ENCODE data around the gene U2AF1L4.
"Not testable (repeated sequence)": the region's sequence is repeated elsewhere in the genome, so short reads cannot be mapped to it uniquely, and the experiment has no call there.

The U2AF1L4 gene

GRCh38 chr19:35780717-35781116 lies 35.5 kb upstream of the U2AF1L4 start:
- DNase-seq (ENCODE audit: low read depth) = no peak

- no peak for DNase-seq (ENCODE audit: low read depth)
These were observed 34.8 kb upstream of the U2AF1L4 start for GRCh38 chr19:35780058-35780457.

- DNase-seq (ENCODE audit: low read depth) = no peak
These were observed 33.8 kb upstream of the U2AF1L4 start for GRCh38 chr19:35779033-35779432.

GRCh38 chr19:35777961-35778360 lies 32.7 kb upstream of the U2AF1L4 start:
- DNase-seq (ENCODE audit: low read depth) = no peak

GRCh38 chr19:35777086-35777841 lies 32.0 kb upstream of the U2AF1L4 start:
- DNase-seq (ENCODE audit: low read depth) = no peak

- no peak for DNase-seq (ENCODE audit: low read depth)
These were observed 31.0 kb upstream of the U2AF1L4 start for GRCh38 chr19:35776102-35776788.

GRCh38 chr19:35775298-35776101 lies 30.3 kb upstream of the U2AF1L4 start, which contains the start of gene ARHGAP33:
Gene ARHGAP33 (plus strand): TSS chr19:35775564. CDS start chr19:35775659, 95 bp downstream.
- DNase-seq (ENCODE audit: low read depth) = peak; percentile 98

- no peak for DNase-seq (ENCODE audit: low read depth)
These were observed 29.8 kb upstream of the U2AF1L4 start for GRCh38 chr19:35775046-35775297.

GRCh38 chr19:35774274-35775045 lies 29.2 kb upstream of the U2AF1L4 start:
- DNase-seq (ENCODE audit: low read depth) = no peak

- no peak for DNase-seq (ENCODE audit: low read depth)
These were observed 28.0 kb upstream of the U2AF1L4 start for GRCh38 chr19:35773020-35773806.

GRCh38 chr19:35772362-35772761 lies 27.1 kb upstream of the U2AF1L4 start:
- not testable (repeated sequence) for DNase-seq (ENCODE audit: low read depth)

GRCh38 chr19:35768082-35768421 lies 22.8 kb upstream of the U2AF1L4 start:
- no peak for DNase-seq (ENCODE audit: low read depth)

GRCh38 chr19:35767288-35768081 lies 22.3 kb upstream of the U2AF1L4 start:
- no peak for DNase-seq (ENCODE audit: low read depth)

- no peak for DNase-seq (ENCODE audit: low read depth)
These were observed 21.4 kb upstream of the U2AF1L4 start for GRCh38 chr19:35766571-35767104.

- no peak for DNase-seq (ENCODE audit: low read depth)
These were observed 19.5 kb upstream of the U2AF1L4 start for GRCh38 chr19:35764432-35765315.

GRCh38 chr19:35760711-35761349 lies 15.6 kb upstream of the U2AF1L4 start:
- DNase-seq (ENCODE audit: low read depth) = no peak

- DNase-seq (ENCODE audit: low read depth) = no peak
These were observed 14.5 kb upstream of the U2AF1L4 start for GRCh38 chr19:35759697-35760096.

GRCh38 chr19:35757749-35758608 lies 12.8 kb upstream of the U2AF1L4 start, which contains the start of gene PROSER3:
Gene PROSER3 (plus strand): TSS chr19:35758176. CDS start chr19:35758216, 40 bp downstream.
- peak; percentile 97 for DNase-seq (ENCODE audit: low read depth)

Data from T follicular helper cell (primary cell).